OCI-LY3 (cell line): ENCODE data around the gene ZDHHC24.

Source experiments
- H2AFZ ChIP-seq: fragments of 200-600, 300-600 bp; shearing (Covaris generic); 2 replicates; pipeline ENCODE4 v1.6.0; 2014; ENCODE audit warnings: antibody characterized with exemption, low read depth, low read length
- H3K27ac ChIP-seq: fragments of 200-600, 300-600 bp; sonication (generic); 2 replicates; pipeline ENCODE4 v1.5.1; 2014; ENCODE audit warnings: mild to moderate bottlenecking, low read length, moderate library complexity, mixed read lengths
- H3K27me3 ChIP-seq: fragments of 200-600, 300-600 bp; sonication (generic); 2 replicates; pipeline ENCODE4 v1.6.1; 2014; ENCODE audit warnings: low read depth, low read length, mixed read lengths
- H3K36me3 ChIP-seq: fragments of 200-600, 300-600 bp; sonication (generic); replicated peaks from 2 replicates; pipeline ENCODE3; 2014; ENCODE audit warnings: low read depth, low read length, mixed read lengths
- H3K4me1 ChIP-seq: fragments of 300-600, 200-600 bp; sonication (generic); 2 replicates; pipeline ENCODE4 v1.6.1; 2014; ENCODE audit warnings: low read length, mixed read lengths
- H3K4me2 ChIP-seq: fragments of 200-600, 300-600 bp; sonication (generic); 2 replicates; pipeline ENCODE4 v1.6.1; 2014; ENCODE audit warnings: low read length, mixed read lengths
- H3K4me3 ChIP-seq: fragments of 300-600, 200-600 bp; sonication (generic); 2 replicates; pipeline ENCODE4 v1.5.1; 2014; ENCODE audit warnings: antibody characterized with exemption, mild to moderate bottlenecking, low read length, moderate library complexity
- H3K79me2 ChIP-seq: fragments of 300-600, 200-600 bp; shearing (Covaris generic); 2 replicates; pipeline ENCODE4 v1.6.1; 2014; ENCODE audit warnings: mild to moderate bottlenecking, low read length, mixed read lengths
- H3K9ac ChIP-seq: fragments of 300-600, 200-600 bp; shearing (Covaris generic); 2 replicates; pipeline ENCODE4 v1.6.0; 2014; ENCODE audit warnings: mild to moderate bottlenecking, low read length, moderate library complexity
- H3K9me3 ChIP-seq: fragments of 200-600, 300-600 bp; shearing (Covaris generic); 2 replicates; pipeline ENCODE4 v1.6.1; 2014; ENCODE audit warnings: low read length, mixed read lengths; ENCODE audit not compliant: insufficient read depth
- H4K20me1 ChIP-seq: fragments of 200-600, 300-600 bp; sonication (generic); 2 replicates; pipeline ENCODE4 v1.6.1; 2016; ENCODE audit warnings: low read length, mixed read lengths; ENCODE audit not compliant: insufficient read depth
- EZH2phosphoT487 ChIP-seq: fragments of 200-600 bp; shearing (Covaris generic); IDR thresholded peaks from 2 replicates; pipeline ENCODE4 v1.6.1; 2018; ENCODE audit warnings: antibody characterized with exemption, mixed run types, low read depth
- TF ChIP-seq, protein P1 (sequence below): fragments of 200-600, 300-600 bp; sonication (generic); IDR thresholded peaks from 2 replicates; pipeline ENCODE4 v1.5.1; 2014; ENCODE audit warnings: antibody characterized with exemption, low read length, low read depth

The ZDHHC24 gene

DNA sequence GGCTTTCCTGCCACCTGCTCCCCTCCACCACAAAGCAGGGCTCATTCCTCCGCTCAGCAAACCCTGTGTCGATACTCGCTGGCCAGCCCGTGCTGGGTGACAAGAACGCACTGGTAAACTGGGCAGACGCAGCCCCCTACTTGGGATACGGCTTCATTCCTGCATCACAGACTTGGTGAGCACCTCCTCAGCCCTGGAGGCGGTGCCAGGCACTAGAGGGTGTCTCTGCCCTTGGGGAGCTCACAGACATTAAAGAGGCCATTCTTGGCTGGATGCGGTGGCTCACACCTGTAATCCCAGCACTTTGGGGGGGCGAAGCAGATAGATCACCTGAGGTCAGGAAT, 6.0 kb downstream of the ZDHHC24 start:
- TF ChIP-seq, protein P1, sequence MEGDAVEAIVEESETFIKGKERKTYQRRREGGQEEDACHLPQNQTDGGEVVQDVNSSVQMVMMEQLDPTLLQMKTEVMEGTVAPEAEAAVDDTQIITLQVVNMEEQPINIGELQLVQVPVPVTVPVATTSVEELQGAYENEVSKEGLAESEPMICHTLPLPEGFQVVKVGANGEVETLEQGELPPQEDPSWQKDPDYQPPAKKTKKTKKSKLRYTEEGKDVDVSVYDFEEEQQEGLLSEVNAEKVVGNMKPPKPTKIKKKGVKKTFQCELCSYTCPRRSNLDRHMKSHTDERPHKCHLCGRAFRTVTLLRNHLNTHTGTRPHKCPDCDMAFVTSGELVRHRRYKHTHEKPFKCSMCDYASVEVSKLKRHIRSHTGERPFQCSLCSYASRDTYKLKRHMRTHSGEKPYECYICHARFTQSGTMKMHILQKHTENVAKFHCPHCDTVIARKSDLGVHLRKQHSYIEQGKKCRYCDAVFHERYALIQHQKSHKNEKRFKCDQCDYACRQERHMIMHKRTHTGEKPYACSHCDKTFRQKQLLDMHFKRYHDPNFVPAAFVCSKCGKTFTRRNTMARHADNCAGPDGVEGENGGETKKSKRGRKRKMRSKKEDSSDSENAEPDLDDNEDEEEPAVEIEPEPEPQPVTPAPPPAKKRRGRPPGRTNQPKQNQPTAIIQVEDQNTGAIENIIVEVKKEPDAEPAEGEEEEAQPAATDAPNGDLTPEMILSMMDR = no peak
- H4K20me1 ChIP-seq = no peaks in the 10 kb centered on the region
- peaks cover 13% of the 10 kb centered on the region for H3K4me1 ChIP-seq
- H3K27ac ChIP-seq = no peak overlapping the region
- no peak overlapping the region for H3K9ac ChIP-seq
- no peaks in the 10 kb centered on the region for H3K9me3 ChIP-seq
- no peaks in the 10 kb centered on the region for H3K27me3 ChIP-seq
- H2AFZ ChIP-seq = no peak overlapping the region
- H3K4me2 ChIP-seq = no peak overlapping the region
- H3K4me3 ChIP-seq = no peak overlapping the region
- no peaks in the 10 kb centered on the region for H3K79me2 ChIP-seq
- peaks cover 27% of the 10 kb centered on the region for H3K36me3 ChIP-seq

- Histone ChIP-seq H3K9ac (no peak overlapping the region), H2AFZ (no peak overlapping the region), H3K4me3 (no peak overlapping the region), H3K27me3 (no peaks in the 10 kb centered on the region), H3K4me1 (peaks cover 9% of the 10 kb centered on the region), H3K36me3 (peaks cover 27% of the 10 kb centered on the region), H3K79me2 (no peaks in the 10 kb centered on the region), H3K27ac (no peak overlapping the region), H3K9me3 (no peaks in the 10 kb centered on the region), H4K20me1 (no peaks in the 10 kb centered on the region), H3K4me2 (no peak overlapping the region)
- TF ChIP-seq, protein P1 = no peak
- TF ChIP-seq EZH2phosphoT487 = no peak
Measured at GRCh38 chr11:66539170-66539869, 6.5 kb downstream of the ZDHHC24 start.

DNA sequence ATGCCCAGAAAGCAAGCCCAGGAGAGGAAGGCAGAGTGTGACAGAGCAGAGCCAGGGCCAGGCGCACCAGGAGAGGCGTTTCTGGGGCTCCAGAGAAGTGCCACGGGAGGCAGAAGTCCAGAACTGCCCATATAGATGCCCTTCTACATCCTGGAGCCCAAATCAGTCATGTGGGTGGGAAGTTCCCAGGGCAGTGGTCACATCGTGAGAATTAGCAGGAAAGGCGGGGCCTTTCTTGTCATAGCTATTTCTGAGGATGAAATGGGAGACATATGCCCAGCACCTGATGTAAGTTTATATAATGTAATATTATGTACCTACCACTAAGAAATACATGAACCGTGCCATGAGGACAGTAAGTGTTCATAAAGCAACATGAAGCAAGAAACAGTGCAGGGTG, 13.1 kb downstream of the ZDHHC24 start:
- Histone ChIP-seq H3K9ac (no peak overlapping the region), H4K20me1 (no peaks in the 10 kb centered on the region), H3K79me2 (no peaks in the 10 kb centered on the region), H3K4me1 (no peaks in the 10 kb centered on the region), H3K27ac (no peak overlapping the region), H3K4me2 (no peak overlapping the region), H2AFZ (no peak overlapping the region), H3K27me3 (no peaks in the 10 kb centered on the region), H3K4me3 (no peak overlapping the region), H3K36me3 (peaks cover 14% of the 10 kb centered on the region), H3K9me3 (no peaks in the 10 kb centered on the region)
- TF ChIP-seq, protein P1 = no peak
- TF ChIP-seq EZH2phosphoT487 = no peak

GRCh38 chr11:66531841-66532240, 14.0 kb downstream of the ZDHHC24 start:
- H3K4me2 ChIP-seq = no peak overlapping the region
- H3K4me3 ChIP-seq = no peak overlapping the region
- no peaks in the 10 kb centered on the region for H3K79me2 ChIP-seq
- H2AFZ ChIP-seq = no peak overlapping the region
- H3K9me3 ChIP-seq = no peaks in the 10 kb centered on the region
- H3K27me3 ChIP-seq = no peaks in the 10 kb centered on the region
- no peak for TF ChIP-seq EZH2phosphoT487
- TF ChIP-seq, protein P1 = no peak
- H3K9ac ChIP-seq = no peak overlapping the region
- H3K27ac ChIP-seq = no peak overlapping the region
- no peaks in the 10 kb centered on the region for H3K4me1 ChIP-seq
- H3K36me3 ChIP-seq = peaks cover 9% of the 10 kb centered on the region
- H4K20me1 ChIP-seq = no peaks in the 10 kb centered on the region
